ENCODE data around the gene ZNF469. TPM values are rescaled to one million over a fixed set of nuclear protein-coding genes. Genes with fewer than 3 reads are reported as not detected.

Gene ZNF469
- total and polyA plus RNA-seq, 9 of the 15 experiments (the other 6 are each of a cell fraction or from before 2014, with no cell fraction given): 0.01 to 0.04 TPM; not detected in 7

- Histone ChIP-seq H3K4me1 (replicated peaks in 1 of 2; ENCODE audit: control insufficient read depth in 2 of 2, insufficient read depth in 2 of 2, low read length in 2 of 2) (peaks cover 0 to 44% of the 10 kb centered on the region in 2 experiments; a peak in 2 of 5 replicates), H3K79me2 (ENCODE audit: control insufficient read depth, insufficient read depth, low read length) (no peaks in the 10 kb centered on the region), H3K27me3 (ENCODE audit: control insufficient read depth in 2 of 2, insufficient read depth in 2 of 2, low read length in 2 of 2) (peaks cover 32 to 72% of the 10 kb centered on the region in 2 experiments; a peak in 4 of 5 replicates), H3K27ac (ENCODE audit: extremely low read depth, low read depth, low read length) (no peak overlapping the region), H4K20me1 (replicated peaks; ENCODE audit: control insufficient read depth, insufficient read depth, low read length) (0 out of 2 replicates have a peak, but pooled peaks cover 2% of the 10 kb centered on the region), H2AFZ (ENCODE audit: low read depth, low read length) (no peak overlapping the region), H3K4me2 (ENCODE audit: insufficient read depth, low read length) (no peak overlapping the region), H3K9me1 (ENCODE audit: control insufficient read depth, insufficient read depth, low read length) (no peaks in the 10 kb centered on the region), H3K4me3 (no peak overlapping the region), H3K9me3 (replicated peaks; ENCODE audit: control insufficient read depth, insufficient read depth, low read depth, low read length) (peaks cover 11% of the 10 kb centered on the region), H3K9ac (ENCODE audit: insufficient read depth in 1 of 2, low read depth in 2 of 2, low read length in 2 of 2) (no peak overlapping the region; a peak in 1 of 4 replicates), H3K36me3 (ENCODE audit: control insufficient read depth, insufficient read depth, low read length) (no peaks in the 10 kb centered on the region)
- intact Hi-C loops (cut with micrococcal nuclease) (loop anchor here (10.0 kb wide), 1 partner anchor 95 kb away; no protein-coding TSS in a partner anchor), in situ Hi-C loops (cut with MboI) (no loop called here)
- ChIA-PET CTCF (ENCODE audit: low intra/inter-chr PET ratio) (interaction anchor here (0.5 kb wide), 1 partner anchor 60 kb away, joined by 3 read pairs; no protein-coding TSS in a partner anchor), POLR2A (no interaction called here)
- FAIRE-seq: no peak
- WGBS (ENCODE audit: insufficient coverage, low coverage, missing lambda C conversion rate): 46% methylated on average over 8 of the region's 8 CpGs
- TF ChIP-seq RHOXF2B (CRISPR knock-in tag; conservative IDR thresholded peaks at IDR 0.05) (no peak), KLF16 (IDR thresholded peaks at IDR 0.05) (no peak), WHSC1 (IDR thresholded peaks at IDR 0.05; ENCODE audit: low read length) (no peak), BMI1 (IDR thresholded peaks at IDR 0.05; ENCODE audit: low read length) (no peak), ARID4B (CRISPR knock-in tag; IDR thresholded peaks at IDR 0.05) (no peak), ZBTB8A (IDR thresholded peaks at IDR 0.05; ENCODE audit: partially characterized antibody) (no peak), ZNF444 (CRISPR knock-in tag; IDR thresholded peaks at IDR 0.05) (no peak), BDP1 (IDR thresholded peaks at IDR 0.05; ENCODE audit: insufficient read depth, insufficient read length) (no peak), ZNF644 (tag; IDR thresholded peaks at IDR 0.05; ENCODE audit: low read depth) (no peak), ASH1L (IDR thresholded peaks at IDR 0.05; ENCODE audit: borderline replicate concordance, low read depth, partially characterized antibody) (no peak), KLF10 (CRISPR knock-in tag; IDR thresholded peaks at IDR 0.05) (no peak), ZBED1 (IDR thresholded peaks at IDR 0.05) (no peak), NBN (IDR thresholded peaks at IDR 0.05; ENCODE audit: low read depth) (no peak), MTA2 (IDR thresholded peaks at IDR 0.05; ENCODE audit: low read depth) (no peak), PCBP2 (IDR thresholded peaks at IDR 0.05; ENCODE audit: low read depth, low read length, poor library complexity, severe bottlenecking) (no peak), ELF2 (CRISPR knock-in tag; IDR thresholded peaks at IDR 0.05) (no peak), NFE2L1 (tag; IDR thresholded peaks at IDR 0.05; ENCODE audit: borderline replicate concordance, low read depth) (no peak)
- TF ChIP-seq, protein P1, sequence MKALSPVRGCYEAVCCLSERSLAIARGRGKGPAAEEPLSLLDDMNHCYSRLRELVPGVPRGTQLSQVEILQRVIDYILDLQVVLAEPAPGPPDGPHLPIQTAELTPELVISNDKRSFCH (CRISPR knock-in tag; IDR thresholded peaks at IDR 0.05): no peak
- TF ChIP-seq, protein P1 (tag; IDR thresholded peaks at IDR 0.05): no peak
- DNase-seq (ENCODE audit: extremely low read depth in 1 of 4, low spot score in 3 of 4): no peak
- ATAC-seq: no peak
- no TSS peak for BruUV-seq (replicated peaks)
Measured at GRCh38 chr16:88379694-88380040, 3.1 kb upstream of the ZNF469 start.

Data from K562 (cell line).